HG02943 (cell line): ENCODE results near the gene ABCC12.
"Not testable (repeated sequence)": the region's sequence is repeated elsewhere in the genome, so short reads cannot be mapped to it uniquely, and the experiment has no call there.

Source experiments
- ATAC-seq: cut with Tn5 transposase; IDR thresholded peaks from one replicate; pipeline ENCODE4 v1.9.1; 2021; ENCODE audit warnings: mild to moderate bottlenecking, low read depth, moderate library complexity; ENCODE audit not compliant: unreplicated experiment

ABCC12 gene

DNA sequence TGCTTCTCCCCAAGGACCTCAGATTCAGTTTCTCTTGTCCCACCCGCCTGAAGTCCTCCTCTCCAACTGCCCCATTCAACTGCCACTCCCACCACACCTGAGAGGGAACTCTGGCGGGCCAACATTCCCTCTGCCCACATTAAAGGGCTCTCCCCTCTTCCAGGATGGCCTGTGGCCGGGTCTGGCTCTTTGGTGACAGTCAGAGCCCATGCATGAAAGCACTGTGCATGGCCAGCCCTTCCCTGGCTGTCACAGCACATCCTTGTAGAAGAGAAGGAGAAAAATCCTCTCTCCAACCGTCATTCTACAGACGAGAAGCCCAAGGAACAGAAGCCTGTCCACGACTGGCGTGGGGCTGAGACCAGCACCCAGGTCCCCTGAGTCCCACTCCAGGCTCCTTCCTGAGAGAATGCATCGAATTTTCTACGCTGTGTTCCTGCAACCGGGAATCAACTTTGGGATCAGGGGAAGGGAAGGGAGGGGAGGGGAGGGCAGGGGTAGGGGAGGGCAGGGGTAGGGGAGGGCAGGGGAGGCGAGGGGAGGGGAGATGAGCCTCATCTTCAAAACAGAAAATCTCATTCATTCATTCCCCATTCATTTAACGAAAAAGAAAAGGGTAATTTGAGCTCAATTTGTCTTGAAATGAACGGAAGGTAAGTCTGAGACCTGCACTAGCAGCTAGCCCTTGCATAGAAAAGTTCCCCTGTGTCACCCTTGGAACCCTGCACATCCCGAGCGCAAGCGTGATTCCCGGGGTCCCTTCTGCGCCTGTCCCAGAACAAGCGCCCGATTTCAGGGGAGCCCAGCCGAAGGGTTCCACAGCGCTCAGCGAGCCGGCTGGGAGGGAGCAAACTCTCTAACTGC lies at the start of gene ABCC12:
ABCC12 (minus strand) TSS at position 68 of the 864 bp plus-strand sequence. CDS start 9,569 bp downstream, outside the sequence.
- ATAC-seq, result no peak

DNA sequence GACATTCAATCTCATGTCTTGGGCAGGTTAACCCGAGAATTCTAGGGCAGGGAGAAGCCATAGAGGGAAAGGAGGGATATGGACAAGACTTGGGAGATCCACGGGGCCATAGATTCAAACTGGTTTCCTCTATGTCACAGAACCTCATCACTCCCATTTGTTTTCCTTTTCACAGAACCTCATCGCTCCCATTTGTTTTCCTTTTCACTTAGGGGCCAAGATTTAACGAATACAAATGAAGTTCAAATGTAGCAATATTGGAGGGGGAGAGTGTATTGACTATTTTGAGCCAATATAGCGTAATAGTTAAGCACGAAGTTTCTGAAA lies 49.0 kb upstream of the ABCC12 start:
- ATAC-seq, result no peak

DNA sequence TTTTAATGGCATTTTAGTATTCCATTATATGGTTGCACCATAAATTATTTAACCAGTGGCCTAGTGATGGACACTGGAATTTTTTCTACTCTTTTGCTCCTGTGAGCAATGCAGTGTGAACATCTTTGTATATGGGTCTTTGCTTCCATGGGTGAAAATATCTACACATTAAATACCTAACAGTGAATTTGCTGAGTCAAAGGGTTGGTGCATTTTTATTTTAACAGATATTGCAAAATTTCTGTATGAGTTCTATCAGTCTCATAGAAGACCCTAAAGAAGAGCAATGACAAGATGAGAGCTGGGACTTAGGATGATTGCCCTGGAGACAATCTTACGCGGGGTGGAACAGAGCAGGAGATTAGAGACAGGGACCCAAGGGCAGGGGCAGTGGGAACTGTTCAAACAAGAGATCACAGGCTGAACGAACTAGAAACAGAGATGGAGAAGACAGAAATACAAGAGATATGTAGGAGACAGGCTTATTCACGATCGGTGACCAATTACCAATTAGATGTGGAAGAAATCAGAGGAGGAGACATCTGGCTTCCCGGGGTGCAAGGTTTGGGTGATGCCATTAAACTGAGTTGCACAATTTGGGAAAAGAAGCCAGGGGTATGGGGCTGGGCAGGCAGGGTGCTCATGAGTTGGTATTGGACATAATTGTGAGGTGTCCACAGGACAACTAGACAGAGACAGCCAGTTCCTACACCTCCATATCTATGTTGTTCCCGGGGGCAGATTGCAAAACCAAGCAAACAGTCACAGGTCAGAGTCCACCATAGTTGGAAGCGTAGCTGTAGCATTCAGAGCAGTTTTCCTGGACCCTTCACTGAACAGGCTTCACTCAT lies 48.4 kb upstream of the ABCC12 start:
- ATAC-seq, result no peak

DNA sequence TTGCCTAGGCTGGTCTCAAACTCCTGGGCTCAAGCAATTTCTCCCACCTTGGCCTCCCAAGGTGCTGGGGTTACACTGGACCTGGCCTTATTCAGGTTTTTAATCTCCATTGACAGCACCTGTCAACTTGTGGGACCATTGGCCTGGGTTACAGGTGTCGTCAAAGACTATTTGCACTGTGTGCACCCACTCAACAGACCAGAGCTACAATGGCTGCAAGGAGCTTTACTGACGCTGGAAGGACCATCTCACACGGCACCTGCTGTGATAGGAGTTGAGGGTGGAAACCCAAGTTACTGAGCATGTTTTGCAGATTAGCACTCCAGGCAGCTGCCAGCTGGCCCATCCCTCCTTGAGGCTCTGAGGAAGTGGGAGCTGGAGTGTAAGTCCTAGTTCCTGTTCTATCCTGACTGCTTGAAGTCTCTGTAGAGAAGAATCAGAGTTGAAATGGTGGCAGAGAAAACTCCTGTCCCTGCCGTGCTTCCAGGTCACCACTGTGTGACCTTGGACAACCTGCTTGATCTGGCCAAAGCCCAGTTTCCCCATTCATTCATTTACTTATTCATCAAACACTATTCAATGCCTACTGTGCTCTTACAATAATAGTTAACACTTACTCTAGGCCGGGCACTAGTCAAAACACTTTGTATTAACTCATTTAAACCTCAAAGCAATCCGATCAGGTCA lies 45.9 kb upstream of the ABCC12 start:
- no peak for ATAC-seq

DNA sequence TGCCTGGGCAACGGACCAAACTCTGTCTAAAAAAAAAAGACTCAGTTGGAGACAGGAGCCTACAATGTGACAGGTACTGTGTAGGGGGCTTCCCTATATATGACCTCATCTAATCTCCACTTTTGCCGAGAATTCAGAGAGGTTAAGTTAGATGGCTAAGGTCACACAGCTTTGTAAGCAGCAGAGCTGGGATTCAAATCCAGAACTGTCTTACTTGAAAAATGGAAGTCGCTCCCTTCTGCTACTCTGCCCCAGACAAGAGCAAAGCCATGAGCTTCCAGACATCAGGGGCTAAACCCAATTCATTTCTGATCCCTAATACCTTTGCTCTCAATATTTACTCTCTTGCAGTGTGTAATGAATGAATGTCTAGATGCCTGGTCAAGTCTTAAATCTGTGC lies 41.5 kb upstream of the ABCC12 start:
- ATAC-seq, result no peak

DNA sequence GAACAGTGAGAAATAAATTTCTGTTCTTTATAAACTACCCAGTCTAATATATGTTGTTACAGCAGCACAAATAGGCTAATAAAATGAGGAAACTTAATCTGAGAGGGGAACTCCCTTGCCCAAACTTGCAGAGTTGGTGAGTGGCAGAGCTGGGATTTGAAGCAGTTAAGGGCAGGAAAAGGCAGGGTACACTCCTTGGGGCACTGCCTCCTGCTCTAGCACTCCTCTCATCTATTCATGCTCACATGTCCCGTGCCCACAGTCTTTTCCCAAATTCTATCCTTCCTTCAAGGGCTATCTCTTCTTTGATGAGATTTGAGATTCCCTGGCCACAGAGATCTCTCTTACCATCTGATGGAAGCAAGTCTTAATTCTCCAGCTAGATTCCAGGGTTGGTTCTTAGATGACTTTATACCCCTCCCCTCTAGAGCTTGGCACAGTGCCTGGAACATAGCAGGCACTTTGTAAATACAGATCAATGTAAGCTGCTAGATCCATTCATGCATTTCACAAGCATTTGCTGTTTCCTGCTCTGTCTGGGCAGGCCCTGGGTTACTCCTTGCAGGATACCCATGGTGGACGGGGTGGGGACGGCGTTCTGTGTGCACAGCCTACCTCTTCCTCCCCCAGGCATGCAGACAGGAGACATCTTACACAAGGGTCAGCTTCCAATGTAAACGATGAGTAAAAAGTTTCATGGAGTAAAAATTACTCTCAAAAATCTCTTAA lies 39.2 kb upstream of the ABCC12 start:
- no peak for ATAC-seq

DNA sequence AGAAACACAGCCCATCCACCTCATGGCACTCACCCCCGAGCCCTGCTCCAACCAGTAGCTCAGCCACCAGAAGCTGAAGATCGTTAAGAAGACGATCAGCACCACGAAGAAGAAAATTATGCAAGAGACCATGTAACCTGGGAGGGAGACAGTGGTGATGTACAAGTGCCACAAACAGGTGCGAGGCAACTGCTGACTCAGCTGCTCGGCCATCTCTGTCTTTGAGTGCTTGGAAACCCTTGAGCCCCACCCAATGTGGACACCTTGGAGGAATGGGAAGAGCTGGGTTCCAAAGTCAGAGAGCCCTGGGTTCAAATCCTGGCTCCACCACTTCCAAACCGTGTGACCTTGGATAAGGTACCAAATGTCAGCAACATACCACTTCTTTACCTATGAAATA lies 38.1 kb upstream of the ABCC12 start:
- ATAC-seq, result no peak

DNA sequence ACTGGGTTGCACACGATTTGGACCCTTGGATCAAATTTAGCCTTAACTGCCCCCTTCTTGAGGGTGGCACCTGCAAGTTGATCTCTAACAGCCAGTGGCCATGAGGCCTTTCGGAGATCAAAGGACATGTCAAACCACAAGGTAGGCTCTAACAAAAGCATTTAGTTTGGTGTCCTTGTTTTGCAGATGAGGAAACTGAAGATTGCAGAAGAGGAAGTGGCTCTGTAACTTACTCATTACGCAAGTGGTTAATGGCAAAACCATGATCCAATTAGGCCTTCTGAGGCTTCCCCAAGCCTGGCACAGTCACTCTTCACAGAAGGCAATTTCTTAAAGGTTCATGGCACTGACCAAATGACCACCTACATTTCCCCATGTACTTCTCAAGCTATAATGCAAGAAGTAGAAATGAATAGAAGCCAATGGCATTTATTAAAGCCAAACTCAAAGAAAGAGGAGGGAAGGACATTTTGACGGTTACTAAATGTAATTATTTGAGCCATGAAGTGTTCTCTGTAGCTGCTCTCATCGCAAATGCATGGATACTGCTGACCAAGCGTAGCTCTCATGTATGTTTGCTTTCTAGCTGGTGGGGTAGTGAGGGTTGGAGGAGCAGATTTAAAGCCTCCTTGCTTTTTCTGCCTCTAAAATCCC lies 32.8 kb upstream of the ABCC12 start:
- no peak for ATAC-seq

DNA sequence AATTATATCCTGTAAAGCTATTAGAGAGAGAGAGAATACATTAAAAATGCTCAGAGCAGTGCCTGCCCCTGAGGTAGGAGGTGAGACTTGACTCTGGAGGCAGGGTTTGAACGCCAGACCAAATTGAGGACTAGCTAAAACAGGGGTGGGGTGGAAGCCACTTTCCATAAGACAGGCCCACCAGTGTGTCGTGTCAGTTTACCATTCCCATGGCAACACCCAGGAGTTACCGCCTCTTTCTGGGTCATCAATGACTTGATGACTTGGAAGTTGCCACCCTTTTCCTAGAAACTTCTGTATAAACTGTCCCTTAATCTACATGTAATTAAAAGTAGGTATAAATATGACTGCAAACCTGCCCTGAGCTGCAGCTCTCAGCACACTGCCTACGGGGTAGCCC lies 32.0 kb upstream of the ABCC12 start:
- ATAC-seq, result no peak

DNA sequence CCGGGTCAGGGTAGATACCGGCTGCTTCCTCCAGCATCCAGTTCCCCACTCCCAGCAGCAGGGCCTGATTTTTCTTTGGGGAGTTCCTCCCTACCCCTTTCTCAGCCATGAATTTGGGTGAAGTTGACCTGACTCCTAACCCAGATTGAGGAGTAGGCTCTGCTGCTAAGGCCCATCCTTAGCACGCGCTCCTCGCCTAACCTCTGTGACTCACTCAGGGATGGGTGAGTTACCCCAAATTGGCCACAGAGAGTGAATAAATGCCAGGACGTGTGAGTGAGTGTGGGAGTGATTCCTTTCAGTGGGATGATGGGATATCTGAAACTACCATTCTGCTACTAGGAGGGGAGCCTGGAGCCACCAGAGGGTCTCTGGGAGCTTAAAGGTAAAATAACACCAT lies 28.9 kb upstream of the ABCC12 start:
- no peak for ATAC-seq

DNA sequence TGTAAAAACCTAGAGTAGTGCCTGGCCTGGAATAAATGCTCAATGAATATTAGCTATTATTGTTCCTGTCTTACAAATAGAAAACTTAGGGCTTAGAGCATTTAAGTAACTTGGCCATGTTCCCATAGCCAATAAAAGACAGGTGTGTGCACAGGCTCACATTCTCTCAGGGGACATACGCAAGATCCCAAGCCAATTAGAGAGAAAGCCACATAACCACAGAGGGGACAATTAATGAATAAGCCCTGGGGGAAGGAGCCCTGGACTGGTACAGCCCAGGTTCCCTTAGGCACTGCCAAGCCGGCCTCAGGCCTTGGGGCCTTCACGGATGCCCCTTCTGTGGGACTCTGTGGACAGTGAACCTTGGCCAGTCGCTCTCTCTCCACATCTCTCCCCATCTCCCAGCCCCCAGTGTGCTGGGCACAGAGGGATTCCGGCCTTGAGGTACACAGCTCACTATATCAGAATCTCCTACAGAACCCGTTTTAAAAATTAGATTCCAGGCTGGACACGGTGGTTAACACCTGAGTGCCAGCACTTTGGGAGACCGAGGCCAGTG lies 27.3 kb upstream of the ABCC12 start:
- no peak for ATAC-seq

DNA sequence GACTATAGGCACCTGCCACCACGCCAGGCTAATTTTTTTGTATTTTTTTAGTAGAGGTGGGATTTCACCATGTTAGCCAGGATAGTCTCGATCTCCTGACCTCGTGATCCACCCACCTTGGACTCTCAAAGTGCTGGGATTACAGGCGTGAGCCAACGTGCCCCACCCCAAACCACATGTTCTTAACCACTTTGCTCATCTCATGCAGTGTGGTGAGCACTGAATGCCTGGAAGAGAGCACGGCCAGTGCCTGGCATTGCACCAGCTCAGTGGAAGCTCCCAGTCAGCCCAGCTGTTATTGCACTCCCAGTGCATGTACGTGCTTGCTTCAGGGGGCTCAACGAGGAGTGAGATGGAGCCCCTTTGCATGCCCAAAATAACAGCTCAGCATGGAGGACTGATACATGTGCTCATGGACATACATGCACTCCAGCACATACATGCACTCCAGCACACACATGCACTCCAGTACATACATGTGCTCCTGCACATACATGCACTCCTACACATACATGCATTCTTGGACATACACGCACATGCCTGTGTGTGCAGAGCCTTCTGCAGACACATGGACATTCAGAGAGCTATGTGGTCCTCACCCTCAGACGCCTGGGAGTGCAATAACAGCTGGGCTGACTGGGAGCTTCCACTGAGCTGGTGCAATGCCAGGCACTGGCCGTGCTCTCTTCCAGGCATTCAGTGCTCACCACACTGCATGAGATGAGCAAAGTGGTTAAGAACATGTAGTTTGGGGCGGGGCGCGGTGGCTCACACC lies 26.1 kb upstream of the ABCC12 start:
- ATAC-seq, result not testable (repeated sequence)

DNA sequence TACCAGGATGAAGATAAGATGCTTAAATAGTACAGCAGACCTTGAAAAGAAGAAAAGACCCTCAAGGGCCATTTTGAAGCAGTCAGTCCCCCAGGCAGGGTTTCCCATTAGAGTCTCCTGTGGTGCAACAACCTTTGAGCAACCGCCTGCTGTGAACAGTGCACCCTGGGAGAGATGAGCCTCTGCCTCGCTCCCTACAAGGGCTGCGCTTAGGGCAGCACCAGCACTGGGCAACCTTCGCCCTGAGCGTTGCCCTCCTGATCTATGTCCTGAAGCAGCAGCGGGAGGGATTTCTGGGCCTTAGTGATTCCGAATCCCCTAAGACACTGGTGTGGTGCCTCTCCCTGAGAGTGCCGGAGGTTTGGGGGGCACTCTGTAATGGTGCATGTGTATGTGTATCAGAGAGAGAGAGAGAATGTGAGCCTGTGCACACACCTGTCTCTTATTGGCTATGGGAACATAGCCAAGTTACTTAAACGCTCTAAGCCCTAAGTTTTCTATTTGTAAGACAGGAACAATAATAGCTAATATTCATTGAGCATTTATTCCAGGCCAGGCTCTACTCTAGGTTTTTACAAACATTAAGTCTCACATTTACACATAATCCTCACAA lies 25.2 kb upstream of the ABCC12 start:
- ATAC-seq, result no peak

DNA sequence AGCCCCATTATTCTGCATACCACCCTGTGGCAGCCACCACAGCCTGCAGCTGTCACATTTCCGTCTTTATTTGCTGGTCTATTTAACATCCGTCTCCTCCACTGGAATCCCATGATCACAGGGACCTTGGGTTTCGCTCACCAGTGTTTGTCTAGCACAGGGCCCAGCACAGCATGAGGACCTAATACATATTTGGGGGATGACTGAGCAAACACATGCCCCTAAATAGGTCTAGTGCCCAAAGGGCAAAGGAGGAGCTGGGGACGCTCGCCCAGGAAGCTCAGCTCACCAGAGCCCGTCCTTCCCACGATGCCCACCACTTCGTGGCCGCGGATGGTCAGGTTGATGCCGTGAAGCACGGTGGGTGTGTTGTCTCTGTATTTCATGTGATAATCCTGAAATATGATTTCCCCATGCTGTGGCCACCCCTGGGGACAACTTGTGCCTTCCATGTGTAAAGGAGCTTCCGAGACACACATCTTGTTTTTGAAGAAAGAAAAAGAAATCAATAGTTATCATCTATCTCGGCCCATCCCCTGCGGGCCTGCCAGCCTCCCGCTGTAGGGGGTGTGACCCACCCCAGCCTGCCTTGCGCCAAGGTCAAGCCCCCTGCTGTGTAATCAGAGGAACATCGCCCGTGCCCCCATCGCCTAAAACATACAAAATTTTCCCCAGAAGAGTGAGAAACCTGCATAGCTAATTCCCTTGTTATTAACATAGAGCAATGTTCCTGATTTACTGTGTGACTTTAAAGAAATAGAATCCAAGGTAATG lies 21.0 kb upstream of the ABCC12 start:
- no peak for ATAC-seq

DNA sequence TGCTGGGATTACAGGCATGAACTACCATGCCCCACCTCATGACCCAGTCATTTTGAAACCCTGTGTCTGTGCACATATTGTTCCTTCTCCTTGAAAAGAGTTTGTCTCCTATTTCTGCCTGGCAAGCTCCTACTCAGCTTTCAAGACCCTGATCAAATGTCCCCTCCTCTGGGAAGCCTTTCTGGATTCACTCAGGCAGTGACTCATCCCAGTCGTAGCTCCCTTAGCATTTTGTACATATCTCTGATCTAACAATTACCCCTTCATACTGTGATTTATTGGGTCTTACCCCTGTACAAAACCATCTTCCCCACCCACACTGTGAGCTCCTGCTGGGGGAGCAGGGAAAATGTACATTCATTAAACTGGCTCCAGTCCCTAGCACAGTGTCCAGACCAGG lies 18.1 kb upstream of the ABCC12 start:
- ATAC-seq, result no peak

DNA sequence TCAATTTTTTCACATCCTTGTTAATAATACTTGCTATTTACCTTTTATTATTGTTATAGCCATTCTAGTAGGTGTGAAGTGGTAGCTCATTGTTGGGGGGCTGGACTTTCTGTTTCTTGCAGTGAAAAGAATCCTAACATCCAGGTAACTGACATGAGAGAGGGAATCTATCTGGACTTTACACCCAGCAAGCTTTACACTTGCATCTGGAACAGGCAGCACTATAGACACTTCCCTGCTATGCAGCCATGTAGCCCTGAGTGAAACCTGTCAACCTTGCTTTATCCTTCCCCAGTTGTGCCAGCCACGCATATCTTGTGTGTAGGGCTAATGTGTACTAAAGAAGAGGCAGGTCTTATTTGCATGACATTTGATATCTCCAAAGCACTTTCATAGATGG lies 16.9 kb upstream of the ABCC12 start:
- no peak for ATAC-seq

DNA sequence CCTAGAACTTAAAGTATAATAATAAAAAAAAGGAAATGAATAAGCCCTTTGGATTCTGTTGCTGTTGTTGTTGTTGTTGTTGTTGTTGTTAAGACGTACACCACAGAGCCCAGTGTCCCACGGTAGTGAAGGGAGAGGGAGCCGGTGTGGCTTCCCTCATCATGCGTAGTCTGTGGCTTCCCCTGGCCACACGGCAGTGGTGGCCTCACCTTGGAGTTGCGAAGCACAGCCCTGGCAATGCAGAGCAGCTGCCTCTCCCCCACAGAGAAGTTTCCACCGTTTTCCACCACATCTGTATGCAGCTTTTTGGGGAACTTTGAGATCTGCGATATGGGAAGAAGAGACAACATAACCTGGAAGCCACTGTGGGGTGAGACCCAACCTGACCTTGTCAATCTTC lies 14.1 kb upstream of the ABCC12 start:
- ATAC-seq, result no peak

DNA sequence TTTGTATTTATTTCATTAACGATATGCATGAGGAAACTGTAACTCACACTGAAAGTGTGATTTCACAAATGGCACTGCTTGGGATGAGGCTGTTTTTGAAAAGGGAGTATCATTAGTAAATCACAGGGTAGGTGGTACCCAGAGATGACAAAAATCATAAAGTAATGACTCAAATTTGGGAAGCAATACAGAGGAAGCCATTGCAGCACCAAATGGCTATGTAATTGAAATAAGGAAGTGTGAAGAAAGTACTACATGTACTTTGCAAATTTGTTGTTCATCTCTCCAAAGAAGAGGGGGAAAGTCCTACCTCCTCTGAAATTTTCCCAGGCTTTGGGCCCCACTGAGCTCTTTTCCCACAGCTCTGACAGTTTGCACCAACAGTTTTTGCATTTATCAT lies 12.3 kb upstream of the ABCC12 start:
- ATAC-seq, result no peak
